Frontal cortex (tissue), 4 donors: ENCODE measurements around the gene CTRL. TPM values are rescaled to one million over a fixed set of nuclear protein-coding genes. Genes with fewer than 3 reads are reported as not detected.
"Not testable (repeated sequence)": the region's sequence is repeated elsewhere in the genome, so short reads cannot be mapped to it uniquely, and the experiment has no call there.

ENCODE experiments used
- DNase-seq, 2 donors: peaks; one replicate each; pipeline ENCODE4 v3.0.0; 2012; ENCODE audit warnings: low spot score in 2 of 2
- FAIRE-seq: peaks from 2 replicates; lab custom pipeline; 2012; peaks lifted over from hg19 to GRCh38; lab: Jason Lieb, UNC
- total RNA-seq: library from RNA; depleted of rRNA; stranded (reverse); fragments of >200 nt; gene quantifications from one replicate; pipeline ENCODE4 v1.2.3, GENCODE V29; 2014
- donor health status: control.
- donor health status: control.
- donor health status: control.

CTRL gene
- 2.0 TPM for total RNA-seq

DNA sequence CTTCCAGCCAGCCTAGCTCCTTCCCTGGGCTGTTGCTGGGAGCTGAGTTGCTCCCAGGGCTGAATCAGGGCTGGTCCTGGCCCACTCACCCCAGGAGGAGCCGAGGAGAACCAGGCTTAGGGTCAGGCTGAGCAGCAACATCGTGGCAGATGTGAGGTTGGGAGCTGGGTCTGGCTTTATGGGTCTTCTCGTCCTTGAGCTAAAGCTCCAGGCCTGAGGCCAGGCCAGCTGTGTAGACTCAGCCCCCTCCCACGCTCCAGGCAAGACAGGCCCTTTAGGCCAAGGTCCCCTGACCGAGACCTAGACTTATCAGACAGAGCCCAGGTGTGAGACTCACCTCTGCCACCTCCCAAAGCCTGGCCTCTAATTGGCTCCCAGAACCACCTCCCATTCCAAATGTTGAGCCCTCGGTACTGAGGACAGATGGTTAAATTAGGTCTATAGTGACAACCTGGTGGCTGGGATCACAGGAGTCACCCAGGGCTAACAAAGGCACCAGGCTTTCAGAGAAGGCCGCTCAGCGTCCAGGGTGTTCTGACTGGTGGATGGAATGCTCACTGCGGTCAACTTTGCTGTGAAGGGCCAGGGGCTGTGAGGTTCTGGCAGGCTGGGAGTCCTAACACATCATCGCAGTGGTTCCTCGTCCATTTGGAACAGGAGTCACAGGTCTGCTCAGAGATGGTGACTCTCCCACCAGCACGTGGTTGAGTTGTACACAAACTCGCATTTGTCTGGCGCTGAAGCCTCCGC lies at the start of gene CTRL:
CTRL (minus strand) TSS at position 151 of the 750 bp plus-strand sequence; CDS start at position 141, 10 bp downstream.
- no peak for DNase-seq
- no peak for FAIRE-seq

DNA sequence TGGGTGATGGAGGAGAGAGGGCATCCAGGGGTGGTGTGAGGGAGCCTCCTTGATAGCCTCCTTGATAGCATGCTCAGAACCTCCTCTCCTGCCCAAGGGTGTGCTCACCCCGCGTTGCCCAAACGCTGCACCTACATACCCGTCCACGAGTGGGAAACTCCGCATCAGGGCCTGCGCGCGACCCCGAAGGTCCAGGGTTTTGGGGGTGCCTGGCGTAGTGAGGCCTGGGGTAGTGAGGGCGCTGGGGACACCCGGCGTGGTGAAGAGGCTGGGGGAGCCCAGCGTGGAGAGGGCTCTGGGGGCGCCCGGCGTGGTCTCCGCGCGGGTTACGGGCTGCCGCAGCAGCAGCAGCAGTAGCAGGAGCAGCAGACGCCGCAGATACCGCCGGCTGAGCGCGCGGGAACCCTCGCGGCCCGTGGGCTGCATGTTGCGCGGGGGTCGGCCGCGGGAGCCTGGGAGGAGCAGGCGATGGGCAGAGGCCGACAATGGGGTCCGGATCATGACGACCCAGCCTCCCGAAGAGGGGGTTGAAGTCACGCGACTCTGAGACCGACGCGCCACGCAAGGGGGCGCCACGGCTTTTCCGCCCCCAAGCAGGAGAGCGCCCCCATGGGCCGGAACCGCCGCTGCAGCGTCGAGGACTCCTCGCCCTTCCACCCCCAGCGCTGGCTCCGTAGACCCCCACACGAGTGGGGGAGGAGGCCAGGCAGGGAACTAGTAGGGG lies 48.5 kb upstream of the CTRL start, which contains the start of gene DPEP3:
DPEP3 (minus strand) TSS at position 545 of the 724 bp plus-strand sequence; CDS start at position 426, 119 bp downstream.
- FAIRE-seq: no peak
- no peak for DNase-seq

DNA sequence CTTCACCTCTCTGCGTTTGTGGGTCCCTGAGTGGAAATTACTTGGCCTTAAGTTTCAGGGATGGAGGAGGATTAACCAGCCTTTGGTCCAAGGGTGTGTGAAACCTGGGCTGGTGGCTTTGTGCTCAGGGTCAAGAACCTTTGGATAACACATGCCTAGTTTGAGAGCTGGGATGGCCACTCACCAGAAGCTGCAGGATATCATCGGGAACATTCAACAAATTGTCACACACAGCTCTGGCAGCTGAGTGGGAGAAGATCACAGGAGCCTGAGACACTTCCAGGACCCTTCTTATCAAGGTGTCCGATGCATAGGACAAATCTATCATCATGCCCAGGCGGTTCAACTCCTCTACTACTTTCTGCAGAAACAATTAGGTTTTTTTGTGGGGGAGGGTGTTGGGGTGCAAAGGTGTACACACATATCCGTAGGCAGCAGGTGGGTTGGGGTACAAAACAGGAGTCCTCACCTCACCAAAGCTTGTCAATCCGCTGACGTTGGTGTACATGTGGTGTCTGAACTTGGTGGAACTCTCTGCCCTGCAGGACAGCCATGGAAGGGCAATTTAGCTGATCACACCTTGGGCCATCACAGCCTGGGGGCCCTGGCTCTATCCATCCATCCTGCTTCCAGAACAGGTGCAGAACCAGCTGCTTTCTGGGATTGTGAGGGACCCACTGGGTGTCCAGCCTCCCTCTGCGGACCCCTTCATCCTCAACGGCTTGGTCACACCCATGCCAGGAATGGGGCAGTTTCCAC lies 46.0 kb upstream of the CTRL start:
- FAIRE-seq: no peak

DNA sequence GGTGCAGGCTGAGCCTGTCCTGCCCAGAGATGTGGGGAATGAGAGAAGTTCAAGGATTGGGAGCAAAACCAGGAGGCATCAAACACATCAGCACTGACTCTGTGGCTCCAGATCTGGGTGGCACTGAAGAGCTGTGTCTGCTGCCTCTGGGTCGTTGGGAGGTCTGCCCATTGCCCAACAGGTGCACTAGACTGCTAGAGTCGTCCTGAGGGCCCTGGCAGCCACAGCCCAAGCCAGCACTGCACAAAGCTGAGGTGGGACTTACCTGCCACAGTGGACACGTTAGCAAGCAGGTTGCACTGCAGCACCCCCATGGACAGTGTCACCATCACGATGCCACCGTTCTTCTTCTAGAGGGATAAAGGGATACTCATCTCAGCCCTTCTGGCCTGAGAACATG lies 45.3 kb upstream of the CTRL start:
- no peak for DNase-seq
- no peak for FAIRE-seq

More for the DNA sequence above, 46.0 kb upstream of the CTRL start:
- no peak for DNase-seq

DNA sequence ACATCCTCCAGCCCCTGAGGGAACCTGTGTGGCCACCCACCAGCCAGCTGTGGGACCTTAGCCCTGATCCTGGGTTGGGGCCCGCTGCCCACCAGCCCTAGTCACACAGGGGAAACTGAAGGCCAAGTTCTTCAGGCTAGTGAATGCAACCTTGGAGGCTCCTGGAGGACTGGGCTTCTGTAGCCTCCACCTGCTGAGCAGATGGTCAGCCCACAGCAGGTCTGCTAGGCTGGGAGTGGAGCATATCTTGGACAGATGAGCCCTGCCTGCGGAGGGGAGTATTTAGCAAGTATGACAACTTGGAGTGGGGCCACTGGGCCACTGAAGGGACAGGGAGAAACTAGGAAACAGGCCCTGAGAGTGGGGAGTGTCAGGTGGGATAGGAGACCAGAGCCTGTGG lies 44.5 kb upstream of the CTRL start:
- DNase-seq (no peak), FAIRE-seq (no peak)

DNA sequence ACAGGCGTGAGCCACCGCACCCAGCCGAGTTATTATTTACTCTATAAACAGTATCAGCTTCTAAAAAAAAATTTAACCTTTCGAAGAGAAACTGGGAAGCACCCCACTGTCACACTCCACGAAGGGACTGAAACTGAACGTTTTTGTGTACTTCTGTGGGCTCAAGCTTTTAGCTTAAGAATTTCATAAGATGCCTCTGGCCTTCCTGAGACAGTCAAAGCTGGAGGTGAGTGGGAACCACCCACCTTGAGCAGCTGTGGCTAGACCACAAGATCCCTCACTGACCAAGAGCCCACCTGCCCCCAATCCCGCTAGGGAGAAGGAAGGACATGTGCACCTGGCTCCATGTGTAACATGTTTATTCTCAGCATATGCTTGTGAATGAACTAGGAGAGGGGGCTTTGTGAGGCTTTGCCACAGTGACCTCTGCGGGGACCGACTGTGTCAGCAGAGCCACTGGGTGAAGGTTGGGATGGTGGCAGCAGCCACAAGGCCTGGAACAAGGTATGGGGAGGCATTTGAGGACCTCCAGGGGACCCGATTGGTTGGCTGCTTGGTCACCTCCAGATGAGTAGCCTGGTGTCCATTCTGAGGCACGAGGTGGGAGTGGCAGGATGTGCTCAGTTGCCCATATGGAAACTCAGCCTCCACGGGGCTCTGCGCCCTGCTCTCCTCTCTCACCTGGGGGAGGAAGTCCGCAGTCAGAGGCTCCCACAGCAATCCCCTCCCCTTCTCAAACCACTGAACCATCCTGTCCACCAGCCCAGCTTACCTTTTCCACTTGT lies 43.9 kb upstream of the CTRL start:
- DNase-seq (no peak), FAIRE-seq (no peak)

DNA sequence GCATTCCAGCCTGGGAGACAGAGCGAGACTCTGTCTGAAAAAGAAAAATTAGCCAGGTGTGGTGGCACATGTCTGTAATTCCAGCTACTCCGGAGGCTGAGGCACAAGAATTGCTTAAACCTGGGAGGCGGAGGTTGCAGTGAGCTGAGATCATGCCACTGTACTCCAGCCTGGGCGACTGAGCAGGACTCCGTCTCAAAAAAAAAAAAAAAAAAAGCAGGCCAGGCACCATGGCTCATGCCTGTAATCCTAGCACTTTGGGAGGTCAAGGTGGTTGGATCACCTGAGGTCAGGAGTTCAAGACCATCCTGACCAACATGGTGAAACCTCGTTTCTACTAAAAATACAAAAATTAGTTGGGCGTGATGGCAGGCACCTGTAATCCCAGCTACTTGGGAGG lies 40.6 kb upstream of the CTRL start:
- not testable (repeated sequence) for DNase-seq, FAIRE-seq

DNA sequence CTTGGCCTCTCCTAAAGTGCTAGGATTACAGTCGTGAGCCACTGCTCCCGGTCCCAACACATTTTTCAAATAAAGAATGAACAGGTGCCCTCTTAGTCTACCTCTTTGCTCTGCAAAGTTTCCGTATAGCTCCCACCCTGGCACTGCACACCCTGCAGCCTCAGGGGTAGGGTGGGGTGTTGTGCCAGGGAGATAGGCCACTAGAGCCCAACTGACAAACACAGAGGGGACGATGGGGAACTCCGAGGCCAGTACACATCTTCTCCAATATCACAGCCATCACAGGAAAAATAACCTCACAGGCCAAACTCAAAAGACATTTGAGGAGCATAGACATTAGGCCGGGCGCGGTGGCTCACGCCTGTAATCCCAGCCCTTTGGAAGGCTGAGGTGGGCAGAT lies 39.4 kb upstream of the CTRL start:
- FAIRE-seq: no peak
- DNase-seq: no peak

DNA sequence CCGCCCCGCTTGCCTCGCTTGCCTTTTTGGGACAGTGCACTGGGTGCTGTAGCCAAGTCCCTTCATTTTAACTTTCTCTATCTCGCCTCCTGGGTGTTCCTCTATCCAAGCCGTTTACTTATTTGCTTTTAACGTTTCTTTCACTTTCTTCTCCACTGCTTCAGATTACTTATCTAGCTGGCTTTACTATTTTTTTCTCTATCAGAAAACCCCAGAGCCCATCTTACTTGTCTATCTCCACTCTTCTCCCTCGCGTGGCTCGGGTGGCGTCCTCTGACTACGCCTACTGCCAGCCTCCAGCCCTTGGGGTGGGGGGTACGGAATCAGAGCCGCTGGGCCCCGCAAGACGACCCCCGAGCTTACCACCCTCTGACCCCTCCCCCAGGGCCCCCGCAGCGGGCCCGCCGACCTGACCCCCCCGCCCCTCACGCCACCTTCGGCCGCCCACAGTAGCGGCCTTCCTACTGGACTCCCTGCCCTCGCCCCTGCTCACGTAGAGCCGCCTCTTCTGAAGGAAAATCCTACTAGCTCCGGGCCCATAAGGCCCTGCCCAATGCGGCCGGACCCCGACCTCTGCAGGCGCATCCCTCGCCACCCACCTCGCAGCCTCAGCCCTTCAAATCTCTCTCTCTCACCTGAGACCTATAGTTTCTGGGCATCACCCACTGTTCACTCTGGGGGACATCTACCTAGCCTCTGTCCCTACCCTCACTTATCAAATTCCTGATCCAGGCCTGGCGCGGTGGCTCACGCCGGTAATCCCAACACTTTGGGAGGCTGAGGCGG lies 37.8 kb upstream of the CTRL start:
- FAIRE-seq (no peak), DNase-seq (no peak)

DNA sequence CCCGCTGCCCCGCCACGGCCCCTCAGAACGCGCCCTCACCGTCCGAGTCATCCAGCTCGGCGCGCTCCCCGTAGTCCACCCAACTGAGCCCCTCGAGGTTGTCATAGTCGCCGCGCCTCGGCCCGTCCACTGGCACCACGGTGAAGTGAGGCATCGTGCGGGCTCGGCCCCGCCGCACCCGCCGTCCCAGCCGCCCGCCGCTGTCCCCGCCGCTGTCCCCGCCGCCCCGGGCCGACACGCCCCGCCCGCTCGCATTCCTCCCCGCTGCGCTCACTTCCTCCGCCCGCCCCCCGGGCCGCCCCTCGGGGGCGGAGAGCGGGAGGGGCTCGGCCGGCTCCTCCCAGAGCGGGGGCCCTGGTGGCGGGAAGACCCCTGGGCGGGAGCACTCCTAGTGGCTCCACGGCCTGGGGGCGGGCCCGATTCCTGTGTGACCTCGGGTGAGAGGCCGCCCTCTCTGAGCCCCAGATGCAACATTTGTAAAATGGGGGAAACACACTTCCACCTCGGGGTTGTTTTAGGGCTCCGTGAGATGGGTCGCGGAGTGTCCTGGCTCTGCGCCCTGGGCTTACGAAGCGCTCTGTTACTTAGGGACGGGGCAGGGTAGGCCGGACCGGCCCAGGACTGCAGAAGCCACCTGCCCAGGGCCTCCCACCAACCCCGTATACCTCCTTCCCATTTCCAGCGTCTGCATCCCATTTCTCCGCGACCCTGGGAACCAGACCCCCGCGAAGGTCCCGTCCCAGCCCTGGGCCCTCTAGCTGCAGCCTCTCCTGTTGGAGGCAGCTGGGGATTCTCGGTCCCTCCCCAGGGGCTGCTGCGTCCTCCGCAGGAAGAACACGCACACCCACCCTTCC lies 37.0 kb upstream of the CTRL start, which contains the start of gene SLC12A4:
SLC12A4 (minus strand) TSS at position 238 of the 854 bp plus-strand sequence; CDS start at position 154, 84 bp downstream.
- no peak for FAIRE-seq
- peak; percentile 90 to 94 for DNase-seq

DNA sequence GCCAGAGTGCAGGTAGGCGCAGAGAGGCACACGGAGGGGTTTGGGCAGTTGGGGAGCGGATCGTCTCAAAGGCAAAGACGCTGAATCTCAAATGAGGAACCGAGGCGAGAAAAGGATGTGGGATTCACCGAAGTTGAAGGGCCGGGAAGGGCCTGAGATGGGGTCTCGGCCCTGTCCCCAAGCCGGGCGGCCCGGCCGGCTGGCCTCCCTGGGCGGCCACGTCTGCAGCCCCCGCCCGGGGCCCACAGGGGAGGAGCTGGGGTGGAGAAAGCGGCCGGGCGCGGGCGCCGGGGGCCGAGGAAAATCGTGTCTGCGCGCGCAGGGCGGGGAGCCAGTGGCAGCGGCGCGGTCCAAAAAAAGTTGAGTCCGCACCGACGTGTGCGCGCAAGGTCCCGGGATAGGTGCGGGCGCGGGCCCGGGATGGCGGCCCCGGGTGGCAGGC lies 36.3 kb upstream of the CTRL start:
- DNase-seq: peak in 1 of 2 donors; percentile 54
- FAIRE-seq: no peak

DNA sequence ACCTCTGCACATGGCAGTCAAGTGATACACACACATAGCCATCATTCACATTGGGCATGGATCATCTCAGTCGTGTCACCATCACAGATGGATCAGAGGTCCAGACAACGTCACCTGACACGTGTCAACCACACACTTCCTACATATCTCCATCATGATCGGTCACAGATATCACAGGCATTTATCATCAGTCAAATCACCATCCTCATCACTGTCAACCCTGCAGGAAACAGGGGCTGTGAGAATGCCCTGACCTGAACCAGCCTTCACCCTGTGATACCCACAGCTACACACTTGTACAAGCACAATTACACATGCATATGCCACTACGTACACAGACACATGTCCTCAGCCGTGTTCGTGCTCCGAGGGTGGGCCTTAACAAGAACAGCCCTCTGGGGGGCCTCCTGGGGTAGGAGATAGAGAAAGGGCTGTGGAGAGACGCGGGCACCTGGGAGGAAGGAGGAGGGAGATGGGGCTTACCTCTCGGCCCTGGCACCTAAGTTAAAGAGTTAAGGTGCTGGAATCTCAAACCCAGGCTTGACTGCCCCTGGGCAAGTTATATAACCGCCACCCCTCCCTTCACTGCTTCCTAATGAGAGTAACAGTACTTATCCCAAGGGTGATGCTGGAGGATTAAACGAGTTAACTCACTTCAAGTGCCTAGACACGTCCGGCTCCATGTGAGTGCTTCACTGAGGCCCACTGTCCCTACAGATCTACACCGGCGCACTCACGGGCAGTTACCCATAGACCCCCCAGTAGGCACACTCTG lies 35.7 kb upstream of the CTRL start:
- FAIRE-seq (no peak), DNase-seq (no peak)

DNA sequence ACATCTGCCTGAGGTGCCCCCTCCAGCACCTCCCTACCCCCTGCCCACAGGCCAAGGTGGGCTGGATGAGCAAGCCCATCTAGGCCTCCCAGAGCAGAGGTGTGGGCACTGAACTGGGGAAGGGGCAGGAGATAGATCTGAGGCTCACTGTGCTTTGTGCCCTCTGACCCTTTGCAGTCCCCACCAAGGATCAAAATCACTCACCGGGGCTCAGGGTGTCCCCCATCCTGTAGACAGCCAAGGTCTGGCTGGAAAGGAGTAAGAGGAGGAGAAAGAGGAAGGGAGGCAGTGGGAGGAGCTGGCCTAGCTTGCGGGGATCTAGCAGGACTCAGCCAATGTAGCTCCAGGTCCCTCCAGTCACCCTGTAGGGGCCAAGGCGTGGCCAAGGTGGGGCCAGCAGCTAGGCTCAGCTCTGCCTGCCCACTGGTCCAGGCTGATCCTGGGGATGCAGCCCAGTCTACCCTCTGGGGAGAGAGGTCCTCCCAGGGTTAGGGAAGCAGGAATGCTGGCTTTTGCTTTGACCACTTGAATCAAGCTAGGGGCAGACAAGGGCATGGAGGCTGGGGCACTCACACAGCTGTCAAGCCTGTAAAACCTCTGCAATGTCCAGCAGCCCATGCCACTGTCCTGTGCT lies 35.0 kb upstream of the CTRL start:
- no peak for FAIRE-seq
- no peak for DNase-seq

DNA sequence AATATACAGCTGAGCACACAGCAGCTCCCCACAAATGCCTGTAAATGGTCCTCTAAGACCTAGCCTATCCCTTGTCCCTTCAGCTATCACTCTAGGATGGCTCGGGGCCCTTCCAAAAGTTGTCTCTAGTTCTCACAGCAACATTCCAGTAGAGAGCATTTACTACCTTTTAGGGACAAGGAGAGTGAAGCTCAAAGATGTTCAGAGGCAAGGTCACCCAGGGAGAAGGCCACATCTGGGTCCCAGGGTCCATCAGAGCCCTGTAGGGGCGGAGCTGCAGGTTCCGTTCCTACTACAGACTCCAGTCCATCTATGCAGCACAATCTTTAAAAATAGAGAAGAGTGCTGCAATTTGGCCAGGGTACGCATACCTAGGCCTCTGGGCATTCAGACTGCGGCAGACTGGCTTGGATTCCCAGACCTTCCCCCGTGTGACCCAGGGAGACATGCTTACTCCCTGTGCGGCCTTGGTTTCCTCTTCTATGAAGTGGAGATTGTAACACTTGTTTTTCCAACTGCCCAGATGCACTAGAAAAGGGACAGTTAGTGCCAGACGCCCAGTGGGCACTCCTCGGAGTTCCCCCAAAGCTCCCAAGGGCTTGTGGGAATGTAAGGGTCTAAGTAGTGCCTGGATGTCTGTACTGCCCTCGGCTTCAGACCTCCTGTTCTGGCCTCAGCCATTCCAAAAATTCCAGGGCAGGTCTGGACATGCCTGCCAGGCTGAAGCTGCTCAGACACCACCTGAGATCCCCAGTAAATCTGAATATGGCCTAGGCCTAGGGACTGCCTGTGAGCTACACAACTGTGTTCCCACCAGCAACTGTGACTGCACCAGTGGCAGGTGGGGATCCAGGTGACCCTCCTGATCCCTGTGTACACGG lies 34.2 kb upstream of the CTRL start:
- DNase-seq: no peak
- FAIRE-seq: no peak

DNA sequence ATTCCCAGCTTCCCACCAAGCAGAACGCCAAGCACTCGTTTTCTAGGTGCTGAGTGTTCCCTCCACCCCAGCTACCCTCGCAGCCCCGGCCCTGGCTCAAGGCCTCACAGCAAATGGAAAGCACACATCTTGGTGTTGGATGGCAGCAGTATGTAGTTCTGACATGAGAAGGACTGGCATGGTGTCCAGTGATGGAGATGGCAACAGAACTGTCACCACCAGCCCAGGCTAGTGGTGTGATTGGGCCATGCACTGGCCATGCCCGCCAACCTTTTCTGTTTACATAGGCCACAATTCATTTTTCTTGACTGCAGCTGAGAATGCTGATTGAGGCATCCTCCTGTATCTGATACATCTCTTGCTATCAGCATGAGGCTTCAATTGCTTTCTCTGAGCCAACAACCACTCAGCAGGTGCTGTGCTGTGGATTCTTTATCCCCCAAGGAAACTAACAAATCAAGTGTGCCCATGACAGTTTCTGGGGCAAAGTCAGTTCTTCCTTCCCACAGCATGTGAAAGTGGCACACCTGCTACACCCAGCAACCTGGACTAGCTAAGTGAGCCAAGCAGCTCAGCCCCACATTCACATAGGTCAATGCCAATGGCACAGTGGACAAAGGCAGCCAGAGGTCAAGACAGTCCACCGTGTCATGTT lies 32.9 kb upstream of the CTRL start:
- no peak for FAIRE-seq
- no peak for DNase-seq
